Upper lobe of right lung (tissue), 1 donor: ENCODE results near the gene LMTK3. TPM values are rescaled to one million over a fixed set of nuclear protein-coding genes. Genes with fewer than 3 reads are reported as not detected.

Experiments
- ATAC-seq: fragments of 200-7000 bp; cut with Tn5 transposase; one replicate; pipeline ENCODE4 v1.9.1; 2020; ENCODE audit warnings: mild to moderate bottlenecking, moderate library complexity
- DNase-seq: peaks from one replicate; pipeline ENCODE4 v3.0.0-alpha.2; 2020
- H3K27ac ChIP-seq: fragments of 200-600 bp; one replicate; pipeline ENCODE4 v1.8.0; 2022
- H3K27me3 ChIP-seq: fragments of 200-600 bp; one replicate; pipeline ENCODE4 v1.8.0; 2022; ENCODE audit warnings: mild to moderate bottlenecking
- H3K36me3 ChIP-seq: fragments of 200-600 bp; one replicate; pipeline ENCODE4 v1.8.0; 2022
- H3K4me1 ChIP-seq: fragments of 200-600 bp; one replicate; pipeline ENCODE4 v1.8.0; 2022
- H3K4me3 ChIP-seq: fragments of 200-600 bp; one replicate; pipeline ENCODE4 v1.8.0; 2022; ENCODE audit warnings: mild to moderate bottlenecking
- H3K9me3 ChIP-seq: fragments of 200-600 bp; one replicate; pipeline ENCODE4 v1.8.0; 2022
- intact Hi-C: fragments of 100-400 bp; cut with DNase I; formaldehyde crosslinking; loops from one replicate; pipeline ENCODE4 v1.11.0; 2022
- total RNA-seq: library from RNA; stranded (reverse); fragmentation: NEBNext Ultra II Directional; extraction: Animal tissue kit (Norgen Biotek cat#: 25700); gene quantifications from one replicate; pipeline ENCODE4 v1.2.1, GENCODE V29; 2021
- TF ChIP-seq, protein P1 (sequence below): fragments of 200-600 bp; IDR thresholded peaks from one replicate; pipeline ENCODE4 v1.8.0; 2022; ENCODE audit warnings: antibody characterized with exemption
- donor health status: DM: no; HTN: yes; CAD: no; lungs with severe emphysema.

Gene LMTK3
- total RNA-seq, 1 donor from 2014 or later: 7.1 TPM

GRCh38 chr19:48556163-48556562 lies 44.5 kb upstream of the LMTK3 start:
- DNase-seq (no peak), ATAC-seq (no peak)
- no peaks in the 10 kb centered on the region for H3K27me3 ChIP-seq
- TF ChIP-seq, protein P1, sequence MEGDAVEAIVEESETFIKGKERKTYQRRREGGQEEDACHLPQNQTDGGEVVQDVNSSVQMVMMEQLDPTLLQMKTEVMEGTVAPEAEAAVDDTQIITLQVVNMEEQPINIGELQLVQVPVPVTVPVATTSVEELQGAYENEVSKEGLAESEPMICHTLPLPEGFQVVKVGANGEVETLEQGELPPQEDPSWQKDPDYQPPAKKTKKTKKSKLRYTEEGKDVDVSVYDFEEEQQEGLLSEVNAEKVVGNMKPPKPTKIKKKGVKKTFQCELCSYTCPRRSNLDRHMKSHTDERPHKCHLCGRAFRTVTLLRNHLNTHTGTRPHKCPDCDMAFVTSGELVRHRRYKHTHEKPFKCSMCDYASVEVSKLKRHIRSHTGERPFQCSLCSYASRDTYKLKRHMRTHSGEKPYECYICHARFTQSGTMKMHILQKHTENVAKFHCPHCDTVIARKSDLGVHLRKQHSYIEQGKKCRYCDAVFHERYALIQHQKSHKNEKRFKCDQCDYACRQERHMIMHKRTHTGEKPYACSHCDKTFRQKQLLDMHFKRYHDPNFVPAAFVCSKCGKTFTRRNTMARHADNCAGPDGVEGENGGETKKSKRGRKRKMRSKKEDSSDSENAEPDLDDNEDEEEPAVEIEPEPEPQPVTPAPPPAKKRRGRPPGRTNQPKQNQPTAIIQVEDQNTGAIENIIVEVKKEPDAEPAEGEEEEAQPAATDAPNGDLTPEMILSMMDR: no peak
- H3K27ac ChIP-seq: no peak overlapping the region
- H3K9me3 ChIP-seq: no peaks in the 10 kb centered on the region
- H3K4me1 ChIP-seq: no peaks in the 10 kb centered on the region
- H3K36me3 ChIP-seq: no peaks in the 10 kb centered on the region
- intact Hi-C loops: no loop called here
- no peak overlapping the region for H3K4me3 ChIP-seq

GRCh38 chr19:48554385-48555091 lies 42.9 kb upstream of the LMTK3 start:
- peak; percentile 69 for ATAC-seq
- Histone ChIP-seq H3K9me3 (no peaks in the 10 kb centered on the region), H3K4me1 (no peaks in the 10 kb centered on the region), H3K4me3 (no peak overlapping the region), H3K27me3 (no peaks in the 10 kb centered on the region), H3K36me3 (no peaks in the 10 kb centered on the region), H3K27ac (no peak overlapping the region)
- no peak for DNase-seq
- intact Hi-C loops: no loop called here
- TF ChIP-seq, protein P1: no peak

- Histone ChIP-seq H3K4me1 (no peaks in the 10 kb centered on the region), H3K27ac (peak overlapping the region; percentile 30), H3K9me3 (no peaks in the 10 kb centered on the region), H3K27me3 (no peaks in the 10 kb centered on the region), H3K36me3 (no peaks in the 10 kb centered on the region), H3K4me3 (no peak overlapping the region)
- TF ChIP-seq, protein P1: no peak
- ATAC-seq: peak; percentile 59
- intact Hi-C loops: no loop called here
- no peak for DNase-seq
These were observed 42.2 kb upstream of the LMTK3 start for GRCh38 chr19:48553676-48554384.

GRCh38 chr19:48552406-48553322 lies 41.0 kb upstream of the LMTK3 start:
- Histone ChIP-seq H3K27ac (no peak overlapping the region), H3K36me3 (no peaks in the 10 kb centered on the region), H3K27me3 (no peaks in the 10 kb centered on the region), H3K4me1 (no peaks in the 10 kb centered on the region), H3K4me3 (peak overlapping the region; percentile 26), H3K9me3 (no peaks in the 10 kb centered on the region)
- intact Hi-C loops: no loop called here
- TF ChIP-seq, protein P1: no peak
- ATAC-seq (no peak), DNase-seq (no peak)

GRCh38 chr19:48551437-48552302 lies 40.0 kb upstream of the LMTK3 start, which contains the start of gene SULT2B1:
SULT2B1 (plus strand) TSS chr19:48552172; CDS start chr19:48552253, 81 bp downstream.
- intact Hi-C loops: no loop called here
- ATAC-seq (peak; percentile 85), DNase-seq (peak; percentile 86)
- TF ChIP-seq, protein P1: no peak
- Histone ChIP-seq H3K36me3 (no peaks in the 10 kb centered on the region), H3K4me3 (peak within 1 kb of the TSS; percentile 26), H3K27ac (no peak within 1 kb of the TSS), H3K9me3 (no peaks in the 10 kb centered on the region), H3K27me3 (no peaks in the 10 kb centered on the region), H3K4me1 (no peaks in the 10 kb centered on the region)
